Left hindlimb (tissue), 1 donor: ENCODE results near the gene DBNDD1.

Experiments used
- DNase-seq: peaks from one replicate; pipeline ENCODE4 v3.0.0-alpha.2; 2018

DBNDD1 gene

DNA sequence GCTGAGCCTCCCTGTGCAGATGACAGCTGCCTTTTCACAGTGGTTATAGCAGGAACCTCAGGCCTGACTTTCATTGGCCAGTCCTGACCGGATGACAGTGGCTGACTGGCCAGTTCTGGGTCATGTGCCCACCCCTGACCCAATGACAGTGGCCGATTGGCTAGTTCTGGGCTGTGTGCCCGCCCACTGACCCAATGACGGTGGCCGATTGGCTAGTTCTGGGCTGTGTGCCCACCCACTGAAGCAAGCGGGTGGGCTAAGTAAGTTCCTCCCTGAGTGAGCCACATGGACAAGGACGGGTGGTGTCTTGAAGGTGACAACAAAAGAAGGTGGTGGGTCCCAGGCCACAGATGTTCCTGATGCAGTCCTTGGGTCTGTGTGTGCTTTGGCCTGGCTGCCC, 61.2 kb downstream of the DBNDD1 start:
- DNase-seq: no peak

DNA sequence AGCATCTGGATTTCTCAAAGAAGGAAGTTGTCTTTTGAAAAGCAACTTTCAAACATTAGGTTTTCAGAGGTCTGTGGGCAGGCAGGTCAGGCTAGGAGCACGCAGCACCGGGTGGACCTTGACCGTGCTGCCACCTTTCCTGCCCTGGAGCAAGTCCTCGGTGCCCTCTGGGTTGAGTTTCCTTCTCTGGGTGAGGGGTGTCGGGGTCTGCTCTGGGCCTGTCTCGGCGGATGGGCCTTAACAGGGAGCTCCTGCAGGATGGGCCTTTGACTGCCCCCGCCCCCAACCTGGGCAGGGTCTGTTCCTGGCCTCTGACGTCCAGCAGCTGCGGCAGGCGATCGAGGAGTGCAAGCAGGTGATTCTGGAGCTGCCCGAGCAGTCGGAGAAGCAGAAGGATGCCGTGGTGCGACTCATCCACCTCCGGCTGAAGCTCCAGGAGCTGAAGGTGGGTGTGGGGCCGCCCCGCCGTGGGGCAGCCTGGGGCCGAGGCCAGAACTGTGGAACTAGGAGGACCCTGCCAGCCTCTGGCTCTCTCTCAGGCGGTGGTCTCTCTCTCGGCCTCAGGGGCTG, 62.0 kb downstream of the DBNDD1 start:
- DNase-seq: no peak

- DNase-seq: no peak
These were observed 62.6 kb downstream of the DBNDD1 start for GRCh38 chr16:89956505-89957215.

GRCh38 chr16:89955001-89955685, 64.1 kb downstream of the DBNDD1 start:
- no peak for DNase-seq
